Activated T-cell treated with anti-CD3 and anti-CD28 coated beads, Interleukin-2, amount 50 U/mL, for 24 hours (primary cell): Measurements from ENCODE around the gene TLE4.
"Not testable (repeated sequence)": the region's sequence is repeated elsewhere in the genome, so short reads cannot be mapped to it uniquely, and the experiment has no call there.

Experiments used
- DNase-seq: peaks from one replicate; pipeline ENCODE4 v3.0.0-alpha.2; 2020
- H3K27ac Mint-ChIP-seq: 2 replicates; pipeline ENCODE4 v1.8.0; 2020; ENCODE audit warnings: mild to moderate bottlenecking, mixed read lengths
- H3K27me3 Mint-ChIP-seq: 2 replicates; pipeline ENCODE4 v1.8.0; 2020; ENCODE audit warnings: mixed read lengths
- H3K36me3 Mint-ChIP-seq: 2 replicates; pipeline ENCODE4 v1.8.0; 2020; ENCODE audit warnings: low read depth, mixed read lengths
- H3K4me1 Mint-ChIP-seq: 2 replicates; pipeline ENCODE4 v1.8.0; 2020; ENCODE audit warnings: low read depth, mixed read lengths
- H3K4me3 Mint-ChIP-seq: 2 replicates; pipeline ENCODE4 v1.8.0; 2020; ENCODE audit warnings: mild to moderate bottlenecking, moderate library complexity, mixed read lengths
- H3K9me3 Mint-ChIP-seq: 2 replicates; pipeline ENCODE4 v1.8.0; 2020; ENCODE audit warnings: mixed read lengths

TLE4 gene

DNA sequence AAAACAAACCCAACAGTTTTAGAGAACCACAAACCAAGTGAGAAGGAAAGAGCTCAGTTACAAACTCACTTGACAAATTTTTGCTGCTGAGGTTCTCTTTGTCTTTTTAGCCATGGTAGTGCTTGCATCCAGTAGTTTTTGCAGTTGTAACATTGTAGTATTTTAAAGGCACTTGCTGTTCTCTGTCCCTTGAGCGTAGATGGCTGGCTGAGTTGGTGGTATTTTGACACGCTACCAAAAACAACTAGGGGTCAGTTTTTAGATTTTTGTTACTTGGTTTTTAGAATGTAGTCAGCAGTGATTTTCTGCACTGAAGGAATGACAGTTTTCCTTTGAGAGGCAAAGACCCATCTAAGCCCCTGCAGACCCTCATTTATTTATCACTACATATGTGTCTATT, 58.0 kb downstream of the TLE4 start:
- Mint-ChIP-seq H3K27ac (no peak overlapping the region), H3K27me3 (no peaks in the 10 kb centered on the region), H3K36me3 (peaks cover 12% of the 10 kb centered on the region), H3K4me3 (no peak overlapping the region), H3K9me3 (no peaks in the 10 kb centered on the region), H3K4me1 (peaks cover 74% of the 10 kb centered on the region)
- no peak for DNase-seq

DNA sequence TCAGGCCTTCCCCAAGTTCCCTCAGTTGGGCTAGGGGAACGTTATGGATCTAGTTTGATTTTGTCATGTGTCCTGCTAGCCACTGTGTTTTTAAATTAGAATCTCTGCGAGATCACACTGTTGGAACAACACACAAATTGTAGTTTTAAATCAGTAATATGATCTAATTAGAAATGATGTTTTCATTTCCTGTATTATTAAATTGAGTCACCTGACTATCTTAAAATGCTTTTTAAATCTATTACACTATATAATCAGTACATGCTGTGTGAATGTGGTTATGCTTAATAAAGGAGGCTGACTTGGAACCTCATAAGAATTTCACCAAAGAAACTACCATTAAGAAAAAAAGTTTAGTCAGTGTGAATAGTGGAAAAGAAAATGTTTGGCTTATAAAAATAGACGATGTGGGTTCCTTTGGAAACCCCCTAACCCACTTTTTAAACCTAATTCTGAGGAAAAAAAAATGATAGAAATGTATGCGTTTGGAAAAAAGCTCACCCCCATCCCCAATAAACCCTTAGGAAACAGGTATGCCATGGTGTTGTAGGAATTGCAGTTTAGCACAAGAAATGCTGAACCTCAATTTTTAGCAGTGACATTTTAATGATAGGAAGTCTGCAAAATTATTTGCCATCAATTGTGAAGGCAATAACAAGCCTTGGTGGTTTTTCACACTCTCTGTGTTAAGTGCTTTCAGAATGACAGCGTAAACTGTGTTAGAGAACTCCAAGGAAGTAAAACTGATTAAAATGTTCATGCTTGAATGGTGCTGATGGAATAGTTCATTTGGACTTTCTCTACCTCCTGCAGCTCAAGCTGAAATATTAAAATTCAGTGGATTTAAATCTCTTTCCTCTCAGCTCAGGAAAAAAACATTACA, 59.0 kb downstream of the TLE4 start:
- Mint-ChIP-seq H3K36me3 (peaks cover 12% of the 10 kb centered on the region), H3K27ac (peak overlapping the region; percentile 79), H3K4me1 (peaks cover 76% of the 10 kb centered on the region), H3K27me3 (no peaks in the 10 kb centered on the region), H3K4me3 (peak overlapping the region; percentile 54), H3K9me3 (no peaks in the 10 kb centered on the region)
- no peak for DNase-seq

DNA sequence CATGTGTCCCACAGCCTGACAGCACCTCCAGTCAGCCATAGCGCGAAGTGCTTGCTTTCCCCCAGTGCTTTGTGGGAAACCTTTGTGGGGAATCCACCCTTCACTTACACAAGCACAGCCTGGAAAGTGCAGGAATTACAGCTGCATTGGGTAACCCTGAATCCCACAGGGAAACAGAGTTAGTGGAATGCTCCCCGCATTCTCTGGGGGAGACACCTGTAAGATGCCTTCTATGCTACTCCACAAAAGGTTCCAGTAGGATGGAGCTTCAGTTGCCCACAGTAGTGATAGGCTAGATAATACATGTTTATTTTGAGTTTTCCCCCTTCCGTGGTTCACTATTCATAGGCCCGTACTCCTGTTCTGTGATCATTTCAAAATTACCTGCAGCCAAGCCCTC, 60.3 kb downstream of the TLE4 start:
- no peak for DNase-seq
- Mint-ChIP-seq H3K4me3 (no peak overlapping the region), H3K27me3 (no peaks in the 10 kb centered on the region), H3K4me1 (peaks cover 79% of the 10 kb centered on the region), H3K27ac (no peak overlapping the region), H3K9me3 (no peaks in the 10 kb centered on the region), H3K36me3 (peaks cover 20% of the 10 kb centered on the region)

GRCh38 chr9:79632705-79633104, 60.9 kb downstream of the TLE4 start:
- Mint-ChIP-seq H3K4me1 (peaks cover 79% of the 10 kb centered on the region), H3K9me3 (peaks cover 2% of the 10 kb centered on the region), H3K27me3 (no peaks in the 10 kb centered on the region), H3K4me3 (no peak overlapping the region), H3K36me3 (peaks cover 22% of the 10 kb centered on the region), H3K27ac (peak overlapping the region; percentile 47)
- no peak for DNase-seq

GRCh38 chr9:79633558-79633957, 61.8 kb downstream of the TLE4 start:
- Mint-ChIP-seq H3K27ac (peak overlapping the region; percentile 28), H3K4me3 (no peak overlapping the region), H3K9me3 (peaks cover 6% of the 10 kb centered on the region), H3K4me1 (peaks cover 75% of the 10 kb centered on the region), H3K27me3 (no peaks in the 10 kb centered on the region), H3K36me3 (peaks cover 22% of the 10 kb centered on the region)
- DNase-seq: no peak

- peaks cover 11% of the 10 kb centered on the region for H3K9me3 Mint-ChIP-seq
- H3K27me3 Mint-ChIP-seq: no peaks in the 10 kb centered on the region
- H3K4me1 Mint-ChIP-seq: peaks cover 71% of the 10 kb centered on the region
- no peak overlapping the region for H3K4me3 Mint-ChIP-seq
- no peak for DNase-seq
- H3K36me3 Mint-ChIP-seq: peaks cover 34% of the 10 kb centered on the region
- peak overlapping the region; percentile 24 for H3K27ac Mint-ChIP-seq
Observed at GRCh38 chr9:79637177-79637925, 65.6 kb downstream of the TLE4 start.

DNA sequence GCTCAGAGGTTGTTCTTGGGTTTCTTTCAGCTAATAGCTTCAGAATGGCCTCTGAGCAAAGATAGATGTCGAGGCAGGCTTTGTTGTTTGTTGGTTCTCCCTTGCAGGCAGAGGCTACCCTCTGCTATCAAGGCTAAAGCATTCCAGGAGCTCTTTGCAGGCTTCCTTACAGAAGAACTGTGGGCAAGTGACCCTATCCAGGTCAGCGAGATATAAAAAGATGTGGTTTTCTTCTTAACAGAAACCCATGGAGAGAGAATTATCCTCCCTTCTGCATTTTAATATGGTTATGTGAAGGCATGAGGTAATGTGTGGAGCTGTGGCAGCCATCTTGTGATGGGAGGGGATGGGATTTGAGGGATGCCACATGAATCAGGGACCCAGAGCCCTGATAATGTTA, 67.0 kb downstream of the TLE4 start:
- peaks cover 57% of the 10 kb centered on the region for H3K4me1 Mint-ChIP-seq
- H3K27me3 Mint-ChIP-seq: no peaks in the 10 kb centered on the region
- no peak for DNase-seq
- H3K9me3 Mint-ChIP-seq: peaks cover 19% of the 10 kb centered on the region
- H3K27ac Mint-ChIP-seq: no peak overlapping the region
- peaks cover 47% of the 10 kb centered on the region for H3K36me3 Mint-ChIP-seq
- no peak overlapping the region for H3K4me3 Mint-ChIP-seq

DNA sequence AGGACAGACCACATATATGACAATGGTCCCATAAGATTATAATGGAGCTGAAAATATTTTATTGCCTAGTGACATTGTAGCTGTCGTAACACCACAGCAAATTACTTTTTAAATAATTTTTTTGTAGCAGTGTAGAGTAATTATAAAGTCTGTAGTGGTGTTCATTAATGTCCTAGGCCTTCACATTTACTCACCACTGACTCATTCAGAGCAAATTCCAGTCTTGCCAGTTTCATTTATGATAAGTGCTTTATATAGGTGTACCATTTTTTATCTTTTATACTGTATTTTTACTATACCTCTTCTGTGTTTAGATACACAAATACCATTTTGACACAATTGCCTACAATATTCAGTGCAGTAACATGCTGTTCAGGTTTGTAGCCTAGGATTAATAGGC, 67.6 kb downstream of the TLE4 start:
- Mint-ChIP-seq H3K4me3 (no peak overlapping the region), H3K4me1 (peaks cover 56% of the 10 kb centered on the region), H3K36me3 (peaks cover 53% of the 10 kb centered on the region), H3K9me3 (peaks cover 23% of the 10 kb centered on the region), H3K27me3 (no peaks in the 10 kb centered on the region), H3K27ac (no peak overlapping the region)
- DNase-seq: no peak

GRCh38 chr9:79640067-79640466, 68.3 kb downstream of the TLE4 start:
- not testable (repeated sequence) for H3K27me3 Mint-ChIP-seq, H3K27ac Mint-ChIP-seq, H3K4me3 Mint-ChIP-seq, DNase-seq
- peaks cover 51% of the 10 kb centered on the region for H3K4me1 Mint-ChIP-seq
- H3K9me3 Mint-ChIP-seq: peaks cover 27% of the 10 kb centered on the region
- peaks cover 60% of the 10 kb centered on the region for H3K36me3 Mint-ChIP-seq

GRCh38 chr9:79641070-79641469, 69.3 kb downstream of the TLE4 start:
- Mint-ChIP-seq H3K36me3 (peaks cover 63% of the 10 kb centered on the region), H3K27ac (no peak overlapping the region)
- no peak for DNase-seq

GRCh38 chr9:79642671-79643070, 70.9 kb downstream of the TLE4 start:
- Mint-ChIP-seq H3K36me3 (peaks cover 48% of the 10 kb centered on the region), H3K4me3 (no peak overlapping the region), H3K4me1 (peaks cover 30% of the 10 kb centered on the region), H3K27me3 (no peaks in the 10 kb centered on the region), H3K9me3 (peaks cover 26% of the 10 kb centered on the region), H3K27ac (no peak overlapping the region)
- DNase-seq: no peak

More at GRCh38 chr9:79641070-79641469, 69.3 kb downstream of the TLE4 start:
- Mint-ChIP-seq H3K27me3 (no peaks in the 10 kb centered on the region), H3K4me1 (peaks cover 45% of the 10 kb centered on the region), H3K9me3 (peaks cover 27% of the 10 kb centered on the region), H3K4me3 (no peak overlapping the region)

- no peak for DNase-seq
- Mint-ChIP-seq H3K9me3 (peaks cover 17% of the 10 kb centered on the region), H3K4me1 (peaks cover 20% of the 10 kb centered on the region), H3K4me3 (no peak overlapping the region), H3K36me3 (peaks cover 36% of the 10 kb centered on the region), H3K27me3 (no peaks in the 10 kb centered on the region), H3K27ac (no peak overlapping the region)
Observed at GRCh38 chr9:79644048-79644447, 72.3 kb downstream of the TLE4 start.

GRCh38 chr9:79644601-79645000, 72.8 kb downstream of the TLE4 start:
- Mint-ChIP-seq H3K27ac (no peak overlapping the region), H3K4me3 (no peak overlapping the region), H3K9me3 (peaks cover 17% of the 10 kb centered on the region), H3K36me3 (peaks cover 36% of the 10 kb centered on the region), H3K27me3 (no peaks in the 10 kb centered on the region), H3K4me1 (peaks cover 15% of the 10 kb centered on the region)
- no peak for DNase-seq

DNA sequence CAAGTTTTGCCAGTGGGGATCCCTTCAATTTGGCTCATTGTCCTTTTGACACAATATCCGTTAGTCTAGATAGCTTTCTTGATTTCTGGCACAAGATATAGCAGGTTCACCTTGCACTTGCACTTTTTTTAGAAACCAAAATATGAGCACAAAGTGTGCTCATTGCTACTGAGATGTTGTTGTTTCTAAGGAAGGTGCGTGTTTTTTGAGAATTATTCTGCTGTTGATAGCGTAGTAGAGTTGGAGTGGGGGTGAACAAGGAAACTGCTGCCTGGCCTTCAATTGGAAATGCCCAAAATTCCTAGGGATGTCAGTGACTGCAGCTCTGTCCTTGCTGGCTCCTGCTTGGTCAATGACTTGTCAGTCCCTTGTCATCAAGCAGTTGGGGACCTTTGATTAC, 73.3 kb downstream of the TLE4 start:
- no peak overlapping the region for H3K27ac Mint-ChIP-seq
- peaks cover 17% of the 10 kb centered on the region for H3K9me3 Mint-ChIP-seq
- H3K4me3 Mint-ChIP-seq: no peak overlapping the region
- DNase-seq: no peak
- H3K36me3 Mint-ChIP-seq: peaks cover 36% of the 10 kb centered on the region
- peaks cover 10% of the 10 kb centered on the region for H3K4me1 Mint-ChIP-seq
- H3K27me3 Mint-ChIP-seq: no peaks in the 10 kb centered on the region

DNA sequence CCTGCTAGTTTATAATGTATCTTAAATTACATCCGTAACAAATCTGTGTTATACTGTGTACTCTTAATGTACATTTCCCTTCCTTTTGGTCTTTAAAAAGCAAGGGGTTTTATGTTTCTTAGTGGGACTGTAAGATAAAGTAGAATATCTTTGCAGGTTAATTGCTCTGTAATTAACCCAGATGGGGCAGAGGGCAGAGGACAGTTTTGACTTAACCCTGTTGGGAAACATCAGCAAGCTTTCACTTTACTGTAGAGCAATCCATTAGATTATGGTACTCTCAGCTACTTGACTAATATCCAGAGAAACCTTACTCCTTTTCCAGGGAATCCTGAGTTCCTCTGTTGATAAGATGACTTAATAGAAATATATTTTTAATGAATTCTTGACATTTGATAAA, 74.3 kb downstream of the TLE4 start:
- Mint-ChIP-seq H3K27ac (no peak overlapping the region), H3K27me3 (no peaks in the 10 kb centered on the region), H3K9me3 (peaks cover 17% of the 10 kb centered on the region), H3K4me3 (no peak overlapping the region), H3K36me3 (peaks cover 36% of the 10 kb centered on the region), H3K4me1 (peaks cover 4% of the 10 kb centered on the region)
- no peak for DNase-seq
